ENCODE results near the gene RGS19. TPM values are rescaled to one million over a fixed set of nuclear protein-coding genes. Genes with fewer than 3 reads are reported as not detected.
A peak's percentile ranks its signal among the peaks of the same experiment; 100 is the strongest.

Gene RGS19
- total and polyA plus RNA-seq, 2 donors: 27.2 to 42.8 TPM

- Histone ChIP-seq H3K4me3 (ENCODE audit: low read length in 2 of 2) (no peak overlapping the region), H3K27me3 (ENCODE audit: control insufficient read depth in 2 of 2, insufficient read depth in 1 of 2, low read length in 1 of 2) (peaks cover 7 to 57% of the 10 kb centered on the region in 2 donors), H3K9me3 (ENCODE audit: control insufficient read depth in 2 of 2, insufficient read depth in 1 of 2, low read length in 1 of 2) (no peaks in the 10 kb centered on the region), H3K4me1 (ENCODE audit: control insufficient read depth in 2 of 2, insufficient read depth in 2 of 2, low read length in 2 of 2) (peaks cover 3 to 43% of the 10 kb centered on the region in 2 donors), H3K36me3 (ENCODE audit: control insufficient read depth in 2 of 2, insufficient read depth in 2 of 2, low read length in 1 of 2) (no peaks in the 10 kb centered on the region), H3K27ac (ENCODE audit: low read depth in 1 of 2, low read length in 1 of 2) (peak overlapping the region; percentile 46 to 84)
- no peak for DNase-seq (ENCODE audit: low read depth in 6 of 9, low spot score in 9 of 9)
- WGBS: 75% methylated on average over 22 of the region's 22 CpGs
Observed at GRCh38 chr20:64055893-64056638, 23.3 kb downstream of the RGS19 start.

GRCh38 chr20:64055396-64055892 is 23.9 kb downstream of the RGS19 start:
- Histone ChIP-seq H3K27ac (ENCODE audit: low read depth in 1 of 2, low read length in 1 of 2) (peak overlapping the region in 1 of 2 donors; percentile 80), H3K27me3 (ENCODE audit: control insufficient read depth in 2 of 2, insufficient read depth in 1 of 2, low read length in 1 of 2) (peaks cover 13 to 64% of the 10 kb centered on the region in 2 donors), H3K36me3 (ENCODE audit: control insufficient read depth in 2 of 2, insufficient read depth in 2 of 2, low read length in 1 of 2) (no peaks in the 10 kb centered on the region), H3K4me1 (ENCODE audit: control insufficient read depth in 2 of 2, insufficient read depth in 2 of 2, low read length in 2 of 2) (peaks cover 3 to 45% of the 10 kb centered on the region in 2 donors), H3K9me3 (ENCODE audit: control insufficient read depth in 2 of 2, insufficient read depth in 1 of 2, low read length in 1 of 2) (no peaks in the 10 kb centered on the region), H3K4me3 (ENCODE audit: low read length in 2 of 2) (no peak overlapping the region)
- 92% methylated on average over 9 of the region's 9 CpGs for WGBS
- DNase-seq (ENCODE audit: low read depth in 6 of 9, low spot score in 9 of 9): no peak

- H3K36me3 ChIP-seq (ENCODE audit: control insufficient read depth in 2 of 2, insufficient read depth in 2 of 2, low read length in 1 of 2): no peaks in the 10 kb centered on the region
- no peak for DNase-seq (ENCODE audit: low read depth in 6 of 9, low spot score in 9 of 9)
- 40% methylated on average over 17 of the region's 17 CpGs for WGBS
- H3K4me1 ChIP-seq (ENCODE audit: control insufficient read depth in 2 of 2, insufficient read depth in 2 of 2, low read length in 2 of 2): peaks cover 3 to 53% of the 10 kb centered on the region in 2 donors
- H3K27me3 ChIP-seq (ENCODE audit: control insufficient read depth in 2 of 2, insufficient read depth in 1 of 2, low read length in 1 of 2): peaks cover 25 to 74% of the 10 kb centered on the region in 2 donors
- H3K27ac ChIP-seq (ENCODE audit: low read depth in 1 of 2, low read length in 1 of 2): peak overlapping the region; percentile 22 to 36
- no peak overlapping the region for H3K4me3 ChIP-seq (ENCODE audit: low read length in 2 of 2)
- H3K9me3 ChIP-seq (ENCODE audit: control insufficient read depth in 2 of 2, insufficient read depth in 1 of 2, low read length in 1 of 2): peaks cover 0 to 5% of the 10 kb centered on the region in 2 donors
Observed at GRCh38 chr20:64053841-64054661, 25.3 kb downstream of the RGS19 start.

- H3K27me3 ChIP-seq (ENCODE audit: control insufficient read depth in 2 of 2, insufficient read depth in 1 of 2, low read length in 1 of 2): peaks cover 34 to 80% of the 10 kb centered on the region in 2 donors
- H3K36me3 ChIP-seq (ENCODE audit: control insufficient read depth in 2 of 2, insufficient read depth in 2 of 2, low read length in 1 of 2): no peaks in the 10 kb centered on the region
- no peak overlapping the region for H3K4me3 ChIP-seq (ENCODE audit: low read length in 2 of 2)
- no peak for DNase-seq (ENCODE audit: low read depth in 6 of 9, low spot score in 9 of 9)
- H3K27ac ChIP-seq (ENCODE audit: low read depth in 1 of 2, low read length in 1 of 2): peak overlapping the region in 1 of 2 donors; percentile 48
- H3K4me1 ChIP-seq (ENCODE audit: control insufficient read depth in 2 of 2, insufficient read depth in 2 of 2, low read length in 2 of 2): peaks cover 3 to 53% of the 10 kb centered on the region in 2 donors
- H3K9me3 ChIP-seq (ENCODE audit: control insufficient read depth in 2 of 2, insufficient read depth in 1 of 2, low read length in 1 of 2): peaks cover 0 to 5% of the 10 kb centered on the region in 2 donors
- 92% methylated on average over 33 of the region's 33 CpGs for WGBS
Observed at GRCh38 chr20:64052987-64053840, 26.1 kb downstream of the RGS19 start.

- Histone ChIP-seq H3K4me3 (ENCODE audit: low read length in 2 of 2) (no peak overlapping the region), H3K9me3 (ENCODE audit: control insufficient read depth in 2 of 2, insufficient read depth in 1 of 2, low read length in 1 of 2) (peaks cover 0 to 5% of the 10 kb centered on the region in 2 donors), H3K36me3 (ENCODE audit: control insufficient read depth in 2 of 2, insufficient read depth in 2 of 2, low read length in 1 of 2) (no peaks in the 10 kb centered on the region), H3K27me3 (ENCODE audit: control insufficient read depth in 2 of 2, insufficient read depth in 1 of 2, low read length in 1 of 2) (peaks cover 42 to 87% of the 10 kb centered on the region in 2 donors), H3K4me1 (ENCODE audit: control insufficient read depth in 2 of 2, insufficient read depth in 2 of 2, low read length in 2 of 2) (peaks cover 0 to 52% of the 10 kb centered on the region in 2 donors), H3K27ac (ENCODE audit: low read depth in 1 of 2, low read length in 1 of 2) (no peak overlapping the region)
- no peak for DNase-seq (ENCODE audit: low read depth in 6 of 9, low spot score in 9 of 9)
- WGBS: 90% methylated on average over 10 of the region's 10 CpGs
Observed at GRCh38 chr20:64052326-64052722, 27.0 kb downstream of the RGS19 start.

- 92% methylated on average over 15 of the region's 15 CpGs for WGBS
- peaks cover 48 to 87% of the 10 kb centered on the region in 2 donors for H3K27me3 ChIP-seq (ENCODE audit: control insufficient read depth in 2 of 2, insufficient read depth in 1 of 2, low read length in 1 of 2)
- H3K27ac ChIP-seq (ENCODE audit: low read depth in 1 of 2, low read length in 1 of 2): no peak overlapping the region
- H3K9me3 ChIP-seq (ENCODE audit: control insufficient read depth in 2 of 2, insufficient read depth in 1 of 2, low read length in 1 of 2): peaks cover 0 to 5% of the 10 kb centered on the region in 2 donors
- peaks cover 0 to 52% of the 10 kb centered on the region in 2 donors for H3K4me1 ChIP-seq (ENCODE audit: control insufficient read depth in 2 of 2, insufficient read depth in 2 of 2, low read length in 2 of 2)
- no peak for DNase-seq (ENCODE audit: low read depth in 6 of 9, low spot score in 9 of 9)
- no peaks in the 10 kb centered on the region for H3K36me3 ChIP-seq (ENCODE audit: control insufficient read depth in 2 of 2, insufficient read depth in 2 of 2, low read length in 1 of 2)
- no peak overlapping the region for H3K4me3 ChIP-seq (ENCODE audit: low read length in 2 of 2)
Observed at GRCh38 chr20:64051561-64052325, 27.6 kb downstream of the RGS19 start.

- DNase-seq (ENCODE audit: low read depth in 6 of 9, low spot score in 9 of 9): no peak
- Histone ChIP-seq H3K27me3 (ENCODE audit: control insufficient read depth in 2 of 2, insufficient read depth in 1 of 2, low read length in 1 of 2) (peaks cover 50 to 87% of the 10 kb centered on the region in 2 donors), H3K9me3 (ENCODE audit: control insufficient read depth in 2 of 2, insufficient read depth in 1 of 2, low read length in 1 of 2) (peaks cover 0 to 5% of the 10 kb centered on the region in 2 donors), H3K4me3 (ENCODE audit: low read length in 2 of 2) (no peak overlapping the region), H3K4me1 (ENCODE audit: control insufficient read depth in 2 of 2, insufficient read depth in 2 of 2, low read length in 2 of 2) (peaks cover 0 to 51% of the 10 kb centered on the region in 2 donors), H3K27ac (ENCODE audit: low read depth in 1 of 2, low read length in 1 of 2) (no peak overlapping the region), H3K36me3 (ENCODE audit: control insufficient read depth in 2 of 2, insufficient read depth in 2 of 2, low read length in 1 of 2) (no peaks in the 10 kb centered on the region)
- WGBS: 96% methylated on average over 11 of the region's 11 CpGs
Observed at GRCh38 chr20:64051033-64051452, 28.3 kb downstream of the RGS19 start.

Data from thymus (tissue), 11 donors.